ENCODE measurements around the gene NUP54. TPM values are rescaled to one million over a fixed set of nuclear protein-coding genes. Genes with fewer than 3 reads are reported as not detected.

The NUP54 gene
- total RNA-seq, 1 donor from 2014 or later = 43.4 TPM

- Mint-ChIP-seq H3K4me1 (ENCODE audit: low read depth, unreplicated experiment) (no peaks in the 10 kb centered on the region), H3K27me3 (ENCODE audit: unreplicated experiment) (no peaks in the 10 kb centered on the region), H3K36me3 (ENCODE audit: unreplicated experiment) (no peaks in the 10 kb centered on the region), H3K4me3 (ENCODE audit: unreplicated experiment) (no peak overlapping the region), H3K9me3 (ENCODE audit: unreplicated experiment) (no peaks in the 10 kb centered on the region), H3K27ac (ENCODE audit: unreplicated experiment) (no peak overlapping the region)
- TF ChIP-seq CTCF (IDR thresholded peaks at IDR 0.05; ENCODE audit: partially characterized antibody, unreplicated experiment) = no peak
- no peak for DNase-seq
These were observed 57.1 kb downstream of the NUP54 start for GRCh38 chr4:76091052-76091451.

DNA sequence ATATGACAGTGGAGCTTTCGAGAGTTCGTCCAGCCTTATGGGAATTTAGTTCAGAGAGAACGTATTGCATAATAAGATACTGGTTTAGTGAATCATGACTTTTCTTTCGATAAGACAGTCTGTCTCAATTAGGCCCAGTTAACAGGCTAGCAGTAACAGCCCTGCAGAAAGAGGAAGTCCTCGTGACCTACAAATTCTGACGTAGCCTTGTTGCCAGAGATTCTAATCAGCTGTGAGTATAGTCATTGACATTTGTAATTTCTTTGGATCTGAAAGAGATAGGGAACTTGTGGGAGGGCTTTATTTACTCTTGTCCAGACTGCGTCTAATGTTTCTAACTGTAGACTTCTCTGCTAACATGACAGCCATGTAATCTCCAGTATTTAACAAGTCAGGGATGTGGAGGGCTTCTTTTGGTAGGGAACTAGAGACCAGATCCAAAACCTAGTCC is 57.9 kb downstream of the NUP54 start:
- no peak overlapping the region for H3K27ac Mint-ChIP-seq (ENCODE audit: unreplicated experiment)
- H3K4me3 Mint-ChIP-seq (ENCODE audit: unreplicated experiment) = no peak overlapping the region
- no peaks in the 10 kb centered on the region for H3K4me1 Mint-ChIP-seq (ENCODE audit: low read depth, unreplicated experiment)
- no peaks in the 10 kb centered on the region for H3K27me3 Mint-ChIP-seq (ENCODE audit: unreplicated experiment)
- no peaks in the 10 kb centered on the region for H3K9me3 Mint-ChIP-seq (ENCODE audit: unreplicated experiment)
- no peaks in the 10 kb centered on the region for H3K36me3 Mint-ChIP-seq (ENCODE audit: unreplicated experiment)
- no peak for DNase-seq
- no peak for TF ChIP-seq CTCF (IDR thresholded peaks at IDR 0.05; ENCODE audit: partially characterized antibody, unreplicated experiment)

DNA sequence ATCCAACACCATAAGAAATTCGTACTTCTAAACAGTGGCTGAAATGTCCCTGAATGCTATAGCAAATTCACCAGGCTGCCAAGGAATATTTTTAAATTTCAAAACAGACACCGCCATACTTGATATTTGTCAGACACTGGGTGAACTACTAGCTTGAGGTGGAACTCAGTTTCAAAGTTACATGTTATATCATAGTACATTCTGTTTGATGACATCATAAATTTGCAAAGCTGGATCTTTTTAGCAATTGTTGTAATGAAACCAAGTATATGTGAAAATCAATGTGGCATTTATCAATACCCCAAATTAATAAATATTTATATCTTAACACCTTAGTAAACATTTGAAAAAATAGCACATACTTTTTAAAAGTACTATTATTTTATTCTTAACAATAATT is 59.5 kb downstream of the NUP54 start:
- TF ChIP-seq CTCF (IDR thresholded peaks at IDR 0.05; ENCODE audit: partially characterized antibody, unreplicated experiment) = no peak
- Mint-ChIP-seq H3K27me3 (ENCODE audit: unreplicated experiment) (no peaks in the 10 kb centered on the region), H3K4me3 (ENCODE audit: unreplicated experiment) (no peak overlapping the region), H3K9me3 (ENCODE audit: unreplicated experiment) (no peaks in the 10 kb centered on the region), H3K4me1 (ENCODE audit: low read depth, unreplicated experiment) (no peaks in the 10 kb centered on the region), H3K27ac (ENCODE audit: unreplicated experiment) (no peak overlapping the region), H3K36me3 (ENCODE audit: unreplicated experiment) (no peaks in the 10 kb centered on the region)
- DNase-seq = no peak

DNA sequence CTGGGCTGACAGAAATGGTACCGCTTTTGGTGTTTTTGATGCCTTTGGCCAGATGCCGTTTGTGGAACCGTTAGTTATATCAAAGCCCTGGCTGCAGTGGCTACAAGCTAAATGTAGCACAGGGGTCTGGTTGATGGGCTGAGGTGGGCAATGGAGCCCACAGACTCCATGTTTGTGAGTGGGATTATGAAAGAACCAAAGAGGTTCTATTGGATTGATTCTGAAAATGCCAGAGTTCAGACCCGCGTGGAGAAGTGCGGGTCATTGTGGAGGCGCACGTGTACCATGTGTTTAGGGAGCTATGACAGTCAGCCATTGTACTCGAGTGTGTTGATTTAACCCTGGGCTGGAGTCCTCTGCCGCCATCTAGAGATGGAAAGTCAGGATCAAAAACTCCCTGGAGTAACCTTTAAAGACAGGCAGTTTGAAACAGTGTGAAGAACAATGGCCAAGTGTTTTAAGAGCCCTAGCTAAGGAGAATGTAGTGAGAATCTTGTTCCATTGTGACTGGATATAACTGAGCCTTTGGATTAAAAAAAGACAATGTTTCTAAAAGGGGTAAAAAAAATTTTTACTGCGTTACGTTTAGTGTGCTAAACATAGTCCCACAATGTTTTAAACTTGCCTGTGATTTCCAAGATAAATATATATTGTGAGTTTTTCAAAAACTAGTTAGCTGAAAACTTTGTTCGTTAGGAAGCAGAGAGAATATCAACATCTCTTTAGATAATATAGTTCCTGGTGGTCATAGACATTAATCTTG is 61.0 kb downstream of the NUP54 start:
- peak; percentile 38 for TF ChIP-seq CTCF (IDR thresholded peaks at IDR 0.05; ENCODE audit: partially characterized antibody, unreplicated experiment)
- H3K4me1 Mint-ChIP-seq (ENCODE audit: low read depth, unreplicated experiment) = no peaks in the 10 kb centered on the region
- H3K36me3 Mint-ChIP-seq (ENCODE audit: unreplicated experiment) = no peaks in the 10 kb centered on the region
- no peaks in the 10 kb centered on the region for H3K9me3 Mint-ChIP-seq (ENCODE audit: unreplicated experiment)
- no peaks in the 10 kb centered on the region for H3K27me3 Mint-ChIP-seq (ENCODE audit: unreplicated experiment)
- no peak overlapping the region for H3K27ac Mint-ChIP-seq (ENCODE audit: unreplicated experiment)
- peak; percentile 42 for DNase-seq
- peak overlapping the region; percentile 56 for H3K4me3 Mint-ChIP-seq (ENCODE audit: unreplicated experiment)

DNA sequence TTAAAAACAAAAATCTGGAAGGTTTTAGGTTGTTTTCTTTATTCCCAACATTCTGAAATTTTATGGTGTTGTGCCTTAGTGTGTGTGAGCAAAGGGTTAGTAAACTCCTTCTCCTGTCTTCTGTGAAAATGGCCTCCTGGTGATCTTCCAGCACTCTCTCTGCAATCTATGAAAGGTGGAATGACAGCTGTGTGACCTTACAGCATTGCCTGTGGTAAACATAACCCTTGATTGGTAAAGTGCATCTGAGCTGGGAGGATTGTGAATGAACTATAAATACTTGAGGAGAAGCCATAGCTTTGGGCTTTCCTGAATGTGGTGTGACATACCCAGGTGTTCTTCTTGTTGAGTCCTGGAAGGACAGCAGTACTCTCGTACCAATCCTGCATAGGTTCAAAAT is 63.7 kb downstream of the NUP54 start:
- H3K36me3 Mint-ChIP-seq (ENCODE audit: unreplicated experiment) = no peaks in the 10 kb centered on the region
- DNase-seq = no peak
- no peak overlapping the region for H3K27ac Mint-ChIP-seq (ENCODE audit: unreplicated experiment)
- no peaks in the 10 kb centered on the region for H3K9me3 Mint-ChIP-seq (ENCODE audit: unreplicated experiment)
- no peak for TF ChIP-seq CTCF (IDR thresholded peaks at IDR 0.05; ENCODE audit: partially characterized antibody, unreplicated experiment)
- no peaks in the 10 kb centered on the region for H3K27me3 Mint-ChIP-seq (ENCODE audit: unreplicated experiment)
- H3K4me3 Mint-ChIP-seq (ENCODE audit: unreplicated experiment) = no peak overlapping the region
- H3K4me1 Mint-ChIP-seq (ENCODE audit: low read depth, unreplicated experiment) = no peaks in the 10 kb centered on the region
